ENCODE measurements around the gene KLC1. TPM values are rescaled to one million over a fixed set of nuclear protein-coding genes. Genes with fewer than 3 reads are reported as not detected.
A peak's percentile ranks its signal among the peaks of the same experiment; 100 is the strongest.
"Not testable (repeated sequence)": the region's sequence is repeated elsewhere in the genome, so short reads cannot be mapped to it uniquely, and the experiment has no call there.

The KLC1 gene
- total RNA-seq, 2 donors from 2014 or later: 185 to 201 TPM

DNA sequence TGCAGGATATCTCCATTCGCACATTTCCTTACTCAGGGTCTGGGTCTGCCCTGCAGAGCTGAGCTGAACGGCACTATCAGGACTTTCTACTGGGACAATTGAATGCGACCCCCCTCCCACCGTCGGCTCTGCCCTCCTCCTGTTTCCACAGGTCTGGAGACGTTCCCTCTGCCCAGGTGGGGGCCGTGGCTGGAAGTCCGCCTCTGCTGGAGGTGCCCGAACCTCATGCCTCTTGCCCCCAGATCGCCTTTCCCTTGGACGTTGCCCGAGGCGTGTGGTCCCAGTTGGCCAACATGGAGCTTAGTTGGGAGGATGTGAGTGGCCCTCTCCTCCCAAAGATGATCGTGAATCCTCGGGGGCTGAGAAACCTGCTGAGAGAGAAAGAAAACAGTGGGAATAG, 21.2 kb upstream of the KLC1 start:
- H3K36me3 ChIP-seq: no peaks in the 10 kb centered on the region
- H3K4me3 ChIP-seq: peak overlapping the region; percentile 6 to 35
- no peak for DNase-seq (ENCODE audit: low spot score)
- no peaks in the 10 kb centered on the region for H3K27me3 ChIP-seq
- TF ChIP-seq, protein P1, sequence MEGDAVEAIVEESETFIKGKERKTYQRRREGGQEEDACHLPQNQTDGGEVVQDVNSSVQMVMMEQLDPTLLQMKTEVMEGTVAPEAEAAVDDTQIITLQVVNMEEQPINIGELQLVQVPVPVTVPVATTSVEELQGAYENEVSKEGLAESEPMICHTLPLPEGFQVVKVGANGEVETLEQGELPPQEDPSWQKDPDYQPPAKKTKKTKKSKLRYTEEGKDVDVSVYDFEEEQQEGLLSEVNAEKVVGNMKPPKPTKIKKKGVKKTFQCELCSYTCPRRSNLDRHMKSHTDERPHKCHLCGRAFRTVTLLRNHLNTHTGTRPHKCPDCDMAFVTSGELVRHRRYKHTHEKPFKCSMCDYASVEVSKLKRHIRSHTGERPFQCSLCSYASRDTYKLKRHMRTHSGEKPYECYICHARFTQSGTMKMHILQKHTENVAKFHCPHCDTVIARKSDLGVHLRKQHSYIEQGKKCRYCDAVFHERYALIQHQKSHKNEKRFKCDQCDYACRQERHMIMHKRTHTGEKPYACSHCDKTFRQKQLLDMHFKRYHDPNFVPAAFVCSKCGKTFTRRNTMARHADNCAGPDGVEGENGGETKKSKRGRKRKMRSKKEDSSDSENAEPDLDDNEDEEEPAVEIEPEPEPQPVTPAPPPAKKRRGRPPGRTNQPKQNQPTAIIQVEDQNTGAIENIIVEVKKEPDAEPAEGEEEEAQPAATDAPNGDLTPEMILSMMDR (IDR thresholded peaks at IDR 0.05): no peak
- peaks cover 0 to 22% of the 10 kb centered on the region in 2 donors for H3K4me1 ChIP-seq
- H3K9me3 ChIP-seq: peaks cover 0 to 15% of the 10 kb centered on the region in 2 donors
- no peak overlapping the region for H3K27ac ChIP-seq

DNA sequence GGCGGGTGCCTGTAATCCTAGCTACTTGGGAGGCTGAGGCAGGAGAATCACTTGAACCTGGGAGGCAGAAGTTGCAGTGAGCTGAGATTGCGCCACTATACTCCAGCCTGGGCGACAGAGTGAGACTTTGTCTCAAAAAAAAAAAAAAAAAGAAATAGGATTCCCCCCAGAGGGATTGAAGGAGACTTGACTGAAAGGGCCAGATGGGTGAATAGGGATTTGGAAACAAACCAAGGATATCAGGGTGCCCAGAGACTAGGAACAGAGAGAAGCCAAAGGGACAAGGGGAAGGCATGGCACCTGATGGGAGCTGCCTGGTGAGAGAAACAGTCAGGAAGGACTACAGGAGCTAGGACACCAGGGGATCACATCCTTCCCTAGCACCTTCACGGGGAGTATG, 19.9 kb upstream of the KLC1 start:
- H3K36me3 ChIP-seq; H3K27ac ChIP-seq; DNase-seq (ENCODE audit: low spot score); H3K4me3 ChIP-seq; H3K27me3 ChIP-seq: not testable (repeated sequence)
- H3K9me3 ChIP-seq: peaks cover 0 to 15% of the 10 kb centered on the region in 2 donors
- H3K4me1 ChIP-seq: peaks cover 0 to 22% of the 10 kb centered on the region in 2 donors

DNA sequence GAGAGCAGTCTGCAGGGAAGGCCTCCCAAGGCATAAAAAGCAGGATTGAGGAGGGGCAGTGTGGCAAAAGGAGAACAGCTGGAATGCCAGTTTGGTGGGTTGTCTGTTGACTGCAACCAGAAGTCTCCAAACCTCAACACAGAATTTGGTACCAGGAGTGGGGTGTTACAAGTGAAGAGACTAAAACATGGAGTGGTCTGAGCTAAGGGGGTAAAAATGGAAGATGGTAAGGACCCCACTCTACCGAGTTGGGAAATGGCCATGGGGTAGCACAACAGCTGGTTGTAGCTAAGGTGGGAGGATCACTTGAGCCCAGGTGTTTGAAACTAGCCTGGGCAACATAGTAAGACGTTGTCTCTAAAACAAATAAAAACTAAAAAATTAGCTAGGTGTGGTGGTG, 17.8 kb upstream of the KLC1 start:
- H3K9me3 ChIP-seq: peaks cover 0 to 15% of the 10 kb centered on the region in 2 donors
- no peak overlapping the region for H3K4me3 ChIP-seq
- no peaks in the 10 kb centered on the region for H3K36me3 ChIP-seq
- TF ChIP-seq, protein P1 (IDR thresholded peaks at IDR 0.05): no peak
- peaks cover 0 to 22% of the 10 kb centered on the region in 2 donors for H3K4me1 ChIP-seq
- H3K27ac ChIP-seq: no peak overlapping the region
- no peaks in the 10 kb centered on the region for H3K27me3 ChIP-seq
- no peak for DNase-seq (ENCODE audit: low spot score)

DNA sequence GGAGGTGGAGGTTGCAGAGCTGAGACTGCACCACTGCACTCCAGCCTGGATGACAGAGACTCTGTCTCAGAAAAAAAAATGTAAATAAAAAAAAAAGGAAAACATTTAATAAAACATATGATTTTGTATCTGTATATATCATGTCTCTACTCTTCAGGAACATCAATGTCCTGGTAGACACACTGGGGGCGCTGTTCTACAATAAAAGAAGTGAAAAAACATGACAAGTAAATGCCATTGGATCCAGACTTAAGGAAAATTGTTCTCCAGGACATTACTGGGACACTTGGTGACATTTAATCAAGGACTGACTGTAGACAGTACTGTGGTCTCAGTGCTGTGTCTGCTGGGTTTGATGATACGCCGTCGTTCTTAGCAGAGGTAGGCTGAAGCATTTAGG, 15.5 kb upstream of the KLC1 start:
- H3K27ac ChIP-seq: no peak overlapping the region
- H3K9me3 ChIP-seq: peaks cover 0 to 15% of the 10 kb centered on the region in 2 donors
- DNase-seq (ENCODE audit: low spot score): no peak
- no peak overlapping the region for H3K4me3 ChIP-seq
- peaks cover 0 to 2% of the 10 kb centered on the region in 2 donors for H3K4me1 ChIP-seq
- H3K27me3 ChIP-seq: no peaks in the 10 kb centered on the region
- TF ChIP-seq, protein P1 (IDR thresholded peaks at IDR 0.05): no peak
- no peaks in the 10 kb centered on the region for H3K36me3 ChIP-seq

DNA sequence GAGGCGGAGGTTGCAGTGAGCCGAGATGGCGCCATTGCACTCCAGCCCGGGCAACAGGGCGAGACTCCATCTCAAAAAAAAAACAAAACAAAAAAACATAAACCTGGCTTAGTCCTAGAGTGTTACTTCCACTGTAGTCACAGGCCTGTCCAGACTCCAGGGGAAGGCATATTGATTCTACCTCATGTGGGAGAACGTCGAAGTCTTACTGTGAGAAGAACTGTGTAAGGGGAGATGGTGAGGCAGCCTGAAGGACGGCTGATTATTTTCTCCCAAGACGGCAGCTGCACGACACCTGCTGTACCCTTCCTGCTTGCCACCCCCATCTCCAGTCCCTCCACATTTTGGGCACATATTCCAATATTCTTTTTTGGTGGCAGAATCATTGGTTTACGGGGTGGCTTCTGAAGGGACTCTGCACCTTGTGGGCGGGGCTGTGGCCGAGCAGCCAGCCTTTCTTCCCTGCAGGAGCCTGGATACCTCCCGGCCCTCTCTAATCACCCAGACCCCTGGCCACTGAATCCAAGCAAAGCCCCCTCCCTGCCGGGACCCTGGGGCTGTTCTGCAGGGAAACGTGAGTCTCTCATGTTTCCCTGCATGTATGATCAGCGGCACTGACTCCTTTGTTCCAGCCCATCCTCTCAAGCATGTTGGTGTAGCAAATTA, 12.2 kb upstream of the KLC1 start:
- no peaks in the 10 kb centered on the region for H3K27me3 ChIP-seq
- peaks cover 0 to 2% of the 10 kb centered on the region in 2 donors for H3K9me3 ChIP-seq
- no peaks in the 10 kb centered on the region for H3K4me1 ChIP-seq
- no peak overlapping the region for H3K4me3 ChIP-seq
- TF ChIP-seq, protein P1 (IDR thresholded peaks at IDR 0.05): no peak
- H3K36me3 ChIP-seq: no peaks in the 10 kb centered on the region
- no peak overlapping the region for H3K27ac ChIP-seq
- DNase-seq (ENCODE audit: low spot score): no peak

DNA sequence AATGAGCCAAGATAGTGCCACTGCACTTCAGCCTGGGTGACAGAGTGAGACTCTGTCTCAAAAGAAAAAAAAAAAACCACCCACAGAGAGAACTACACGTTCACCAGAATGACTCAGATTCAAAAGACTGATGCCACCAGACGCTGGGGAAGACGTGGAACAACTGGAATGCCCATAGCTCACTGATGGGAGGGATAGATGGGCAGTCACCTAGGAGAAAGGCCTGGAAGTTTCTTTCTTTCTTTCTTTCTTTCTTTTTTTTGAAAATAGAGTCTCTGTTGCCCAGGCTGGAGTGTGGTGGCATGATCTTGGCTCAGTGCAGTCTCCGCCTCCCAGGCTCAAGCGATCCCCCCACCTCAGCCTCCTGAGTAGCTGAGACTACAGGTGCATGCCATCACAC, 10.0 kb upstream of the KLC1 start:
- H3K27me3 ChIP-seq: no peaks in the 10 kb centered on the region
- H3K27ac ChIP-seq: no peak overlapping the region
- no peak for DNase-seq (ENCODE audit: low spot score)
- TF ChIP-seq, protein P1 (IDR thresholded peaks at IDR 0.05): no peak
- H3K4me1 ChIP-seq: peaks cover 0 to 7% of the 10 kb centered on the region in 2 donors
- no peak overlapping the region for H3K4me3 ChIP-seq
- no peaks in the 10 kb centered on the region for H3K9me3 ChIP-seq
- no peaks in the 10 kb centered on the region for H3K36me3 ChIP-seq

Data from right atrium auricular region (tissue), 2 donors.